K562 (cell line): ENCODE results near the gene CHRM4. TPM values are rescaled to one million over a fixed set of nuclear protein-coding genes. Genes with fewer than 3 reads are reported as not detected.
A peak's percentile ranks its signal among the peaks of the same experiment; 100 is the strongest.

ENCODE experiments used
- ATAC-seq: fragments of 200-7000 bp; cut with Tn5 transposase; 3 replicates; pipeline ENCODE4 v1.9.1; 2020; ENCODE audit warnings: moderate library complexity
- BruUV-seq: library from RNA; stranded (reverse); fragments of 400-500 nt; replicated peaks from 2 replicates; lab custom pipeline; 2021; lab: Mats Ljungman, UMichigan
- CTCF ChIA-PET: fragments of 300-600 bp; formaldehyde crosslinking; extraction: SDS; loops from one replicate; lab custom pipeline; 2021; ENCODE audit warnings: low intra/inter-chr PET ratio; lab: Yijun Ruan, JAX
- POLR2A ChIA-PET: fragments of 300-600, 350-650 bp; sonication (Branson Sonifier 250); formaldehyde crosslinking; extraction: SDS; loops from one replicate; lab custom pipeline; 2021; ENCODE audit warnings: antibody characterized with exemption, inconsistent platforms; lab: Yijun Ruan, JAX
- DNase-seq, 4 experiments: peaks; one replicate each; pipeline versions ENCODE4 v3.0.0 to v3.0.0-alpha.2; 2011 to 2018; ENCODE audit warnings: low spot score in 3 of 4, mixed read lengths in 3 of 4; ENCODE audit errors: extremely low read depth in 1 of 4
- FAIRE-seq: peaks from 2 replicates; lab custom pipeline; 2011; peaks lifted over from hg19 to GRCh38; lab: Jason Lieb, UNC
- H2AFZ ChIP-seq: 2 replicates; pipeline ENCODE4 v1.6.0; 2011; ENCODE audit warnings: low read depth, low read length, control low read depth, inconsistent platforms
- H3K27ac ChIP-seq: fragments of 200-600 bp; 3 replicates; pipeline ENCODE4 v1.8.0; 2011; ENCODE audit warnings: low read depth, mild to moderate bottlenecking, control low read depth, inconsistent platforms, low read length, moderate library complexity, mixed read lengths; ENCODE audit errors: extremely low read depth
- H3K27me3 ChIP-seq, 2 experiments: fragments of 300-600 bp in 1 of 2; 2 replicates in 1 of 2; 3 replicates in 1 of 2; pipeline versions ENCODE4 v1.6.0 to v1.8.0; 2011; ENCODE audit warnings: inconsistent platforms in 2 of 2, low read length in 2 of 2, mild to moderate bottlenecking in 1 of 2, mixed read lengths in 1 of 2, moderate library complexity in 1 of 2; ENCODE audit not compliant: control insufficient read depth in 2 of 2, insufficient read depth in 2 of 2
- H3K36me3 ChIP-seq: fragments of 300-600 bp; 3 replicates; pipeline ENCODE4 v1.8.0; 2011; ENCODE audit warnings: mild to moderate bottlenecking, low read length, inconsistent platforms; ENCODE audit not compliant: control insufficient read depth, insufficient read depth
- H3K4me1 ChIP-seq, 2 experiments: fragments of 200-600 bp in 1 of 2; replicated peaks in 1 of 2; 2 replicates in 1 of 2; 3 replicates in 1 of 2; pipeline versions ENCODE4 v1.5.1 to v1.8.0; 2011; ENCODE audit warnings: inconsistent platforms in 2 of 2, low read length in 2 of 2, mild to moderate bottlenecking in 1 of 2, mixed read lengths in 1 of 2, moderate library complexity in 1 of 2; ENCODE audit not compliant: control insufficient read depth in 2 of 2, insufficient read depth in 2 of 2
- H3K4me2 ChIP-seq: 2 replicates; pipeline ENCODE4 v1.6.1; 2011; ENCODE audit warnings: low read length, control low read depth, inconsistent platforms, mixed read lengths; ENCODE audit not compliant: insufficient read depth
- H3K4me3 ChIP-seq: fragments of 200-600 bp; sonication (generic), shearing (Covaris generic); 2 replicates; pipeline ENCODE4 v1.5.1; 2016; ENCODE audit warnings: control low read depth, inconsistent platforms
- H3K79me2 ChIP-seq: fragments of 200-600 bp; 3 replicates; pipeline ENCODE4 v1.8.0; 2011; ENCODE audit warnings: low read length, inconsistent platforms; ENCODE audit not compliant: control insufficient read depth, insufficient read depth
- H3K9ac ChIP-seq, 2 experiments: 2 replicates each; pipeline versions ENCODE4 v1.6.0 to v1.6.1; 2011; ENCODE audit warnings: low read depth in 2 of 2, low read length in 2 of 2, control low read depth in 1 of 2, inconsistent platforms in 1 of 2, mild to moderate bottlenecking in 1 of 2, mixed read lengths in 1 of 2; ENCODE audit not compliant: insufficient read depth in 1 of 2
- H3K9me1 ChIP-seq: one replicate; pipeline ENCODE4 v1.6.0; 2011; ENCODE audit warnings: inconsistent platforms, mild to moderate bottlenecking, low read length, moderate library complexity; ENCODE audit not compliant: control insufficient read depth, insufficient read depth
- H3K9me3 ChIP-seq: replicated peaks from 2 replicates; pipeline ENCODE4 v1.5.1; 2011; ENCODE audit warnings: low read depth, low read length, inconsistent platforms; ENCODE audit not compliant: control insufficient read depth, insufficient read depth
- H4K20me1 ChIP-seq: replicated peaks from 2 replicates; pipeline ENCODE4 v1.6.1; 2011; ENCODE audit warnings: low read length, inconsistent platforms, mixed read lengths; ENCODE audit not compliant: control insufficient read depth, insufficient read depth
- BCOR ChIP-seq: fragments of 450-650 bp; IDR thresholded peaks from 2 replicates; pipeline ENCODE4 v1.6.1; 2016
- CEBPB ChIP-seq: fragments of 450-650 bp; IDR thresholded peaks from 2 replicates; pipeline ENCODE4 v1.6.1; 2016; ENCODE audit warnings: missing genetic modification characterization, missing compliant biosample characterization
- E2F3 ChIP-seq: fragments of 250-450 bp; sonication (Bioruptor Pico); IDR thresholded peaks from 2 replicates; pipeline ENCODE4 v1.4.0; 2020; ENCODE audit warnings: mild to moderate bottlenecking
- ESRRA ChIP-seq: fragments of 450-650 bp; IDR thresholded peaks from 2 replicates; pipeline ENCODE4 v1.6.1; 2014; ENCODE audit warnings: low read depth, mild to moderate bottlenecking, moderate library complexity, borderline replicate concordance
- ZBED1 ChIP-seq: IDR thresholded peaks from 2 replicates; pipeline ENCODE4 v1.6.1; 2014
- ZNF175 ChIP-seq: fragments of 200-800 bp; sonication (Bioruptor generic); IDR thresholded peaks from 2 replicates; pipeline ENCODE4 v1.6.1; 2016; ENCODE audit warnings: low read depth, mild to moderate bottlenecking, missing genetic modification characterization, missing compliant biosample characterization
- WGBS: fragments of 100-300 bp; shearing (Covaris generic); methylation state at CpG from one replicate; pipeline ENCODE4 v1.1.6; 2016; ENCODE audit warnings: low coverage, mixed read lengths; ENCODE audit not compliant: insufficient coverage; ENCODE audit errors: missing lambda C conversion rate; 5-methylcytosine and 5-hydroxymethylcytosine counted together
- in situ Hi-C: fragments of 300-500 bp; cut with MboI; formaldehyde crosslinking; loops from 4 replicates; pipeline ENCODE4 v1.15.0; 2018; ENCODE audit warnings: inconsistent platforms, mixed read lengths
- intact Hi-C: fragments of 100-400 bp; cut with micrococcal nuclease; formaldehyde crosslinking; loops from 2 replicates; pipeline ENCODE4 v1.14.2; 2022
- polyA plus RNA-seq, 8 experiments: library from polyadenylated mRNA; depleted of rRNA in 4 of 8; stranded (reverse) in 5 of 8; unstranded in 3 of 8; fragments of >200 nt; fragmentation: Nextera tagmentation in 2 of 8; fragmentation: Illumina TruSeq in 1 of 8; extraction: Ambion mirVana in 2 of 8; extraction: Trizol in 1 of 8; gene quantifications; 2 replicates each; pipeline versions ENCODE4 v1.2.1 to v1.2.3, GENCODE V29; 2011 to 2014; ENCODE audit warnings: inconsistent platforms in 1 of 8, missing spikeins in 1 of 8
- total RNA-seq, 7 experiments: library from RNA; depleted of rRNA in 6 of 7; stranded (reverse); fragments of >200 nt in 6 of 7; fragmentation: Illumina TruSeq in 2 of 7; extraction: Trizol in 2 of 7; gene quantifications; 2 replicates each; pipeline versions ENCODE4 v1.2.1 to v1.2.3, GENCODE V29; 2011 to 2021; ENCODE audit warnings: low replicate concordance in 1 of 7
- TF ChIP-seq, protein P1 (sequence below), 2 experiments: fragments of 150-350 bp in 1 of 2; IDR thresholded peaks; 2 replicates each; pipeline ENCODE4 v1.6.1; 2012 to 2016; ENCODE audit warnings: low read depth in 2 of 2, low read length in 2 of 2, mild to moderate bottlenecking in 1 of 2, moderate library complexity in 1 of 2
- TF ChIP-seq, protein P2 (sequence below), 3 experiments: fragments of 200-800 bp in 1 of 3; sonication (Bioruptor generic) in 1 of 3; sonication (generic) in 1 of 3; formaldehyde crosslinking in 1 of 3; IDR thresholded peaks; 2 replicates each; pipeline versions ENCODE4 v1.6.1 to v1.8.0; 2016 to 2022; ENCODE audit warnings: mild to moderate bottlenecking in 2 of 3, missing compliant biosample characterization in 2 of 3, missing genetic modification characterization in 2 of 3, missing genetic modification reagents in 1 of 3

Gene CHRM4
- total and polyA plus RNA-seq, 9 of the 15 experiments (the other 6 are each of a cell fraction or from before 2014, with no cell fraction given): 0.22 to 1.3 (median 0.40) TPM; not detected in 2

DNA sequence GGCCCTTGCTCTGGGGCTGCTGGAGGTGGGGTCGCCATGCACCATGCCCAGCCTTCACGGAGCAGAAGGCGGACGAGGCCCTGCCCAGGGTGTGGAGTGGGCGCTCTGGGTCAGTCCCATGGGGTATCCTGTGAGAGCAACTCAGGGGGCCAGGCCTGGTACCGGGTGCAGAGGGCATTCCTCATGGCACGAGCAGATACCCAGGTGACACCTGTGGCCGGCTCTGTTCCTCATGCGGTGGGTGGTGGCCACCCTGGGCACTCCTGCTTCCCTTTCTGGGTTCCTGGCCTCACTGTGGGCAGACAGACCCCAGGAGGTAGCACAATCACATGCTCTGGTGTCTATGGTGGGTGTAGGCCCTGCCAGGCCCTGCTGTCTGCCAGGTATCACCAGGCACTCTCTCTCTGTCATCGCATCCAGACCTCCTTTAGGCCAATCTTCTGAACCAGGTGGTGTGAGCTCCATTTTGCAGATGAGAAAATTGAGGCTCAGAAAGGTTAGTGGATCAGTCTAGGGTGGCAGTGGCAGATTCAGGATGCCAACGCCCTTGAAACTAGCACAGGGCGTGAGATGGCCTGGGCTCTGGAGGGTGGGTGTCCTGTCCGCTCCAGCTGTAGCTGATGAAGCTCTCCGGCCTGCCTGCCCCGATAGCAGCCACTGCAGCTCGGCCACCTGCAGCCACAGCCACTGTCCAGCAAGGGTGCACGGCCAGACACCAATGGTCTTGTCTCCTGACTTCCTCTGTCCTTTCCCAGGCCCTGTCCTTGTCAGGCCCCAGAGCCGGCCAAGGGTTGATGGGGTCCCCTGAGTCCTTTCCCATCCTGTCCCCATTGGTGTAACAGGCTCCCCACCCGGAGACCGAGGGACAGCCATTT lies 29.2 kb downstream of the CHRM4 start:
- no peak overlapping the region; the same call in 1 of the 2 replicates for H3K4me3 ChIP-seq
- peaks cover 2% of the 10 kb centered on the region for H3K9me1 ChIP-seq
- ChIA-PET CTCF (no interaction called here), POLR2A (interaction anchor here (0.6 to 2.0 kb wide), 3 partner anchors 10 to 46 kb away, joined by 3 to 7 read pairs (median 3); no protein-coding TSS in a partner anchor)
- peak; percentile 79 for TF ChIP-seq ESRRA
- 0 out of 2 replicates have a peak, but pooled peaks have one; percentile 13 for TF ChIP-seq ZBED1
- TF ChIP-seq, protein P1, sequence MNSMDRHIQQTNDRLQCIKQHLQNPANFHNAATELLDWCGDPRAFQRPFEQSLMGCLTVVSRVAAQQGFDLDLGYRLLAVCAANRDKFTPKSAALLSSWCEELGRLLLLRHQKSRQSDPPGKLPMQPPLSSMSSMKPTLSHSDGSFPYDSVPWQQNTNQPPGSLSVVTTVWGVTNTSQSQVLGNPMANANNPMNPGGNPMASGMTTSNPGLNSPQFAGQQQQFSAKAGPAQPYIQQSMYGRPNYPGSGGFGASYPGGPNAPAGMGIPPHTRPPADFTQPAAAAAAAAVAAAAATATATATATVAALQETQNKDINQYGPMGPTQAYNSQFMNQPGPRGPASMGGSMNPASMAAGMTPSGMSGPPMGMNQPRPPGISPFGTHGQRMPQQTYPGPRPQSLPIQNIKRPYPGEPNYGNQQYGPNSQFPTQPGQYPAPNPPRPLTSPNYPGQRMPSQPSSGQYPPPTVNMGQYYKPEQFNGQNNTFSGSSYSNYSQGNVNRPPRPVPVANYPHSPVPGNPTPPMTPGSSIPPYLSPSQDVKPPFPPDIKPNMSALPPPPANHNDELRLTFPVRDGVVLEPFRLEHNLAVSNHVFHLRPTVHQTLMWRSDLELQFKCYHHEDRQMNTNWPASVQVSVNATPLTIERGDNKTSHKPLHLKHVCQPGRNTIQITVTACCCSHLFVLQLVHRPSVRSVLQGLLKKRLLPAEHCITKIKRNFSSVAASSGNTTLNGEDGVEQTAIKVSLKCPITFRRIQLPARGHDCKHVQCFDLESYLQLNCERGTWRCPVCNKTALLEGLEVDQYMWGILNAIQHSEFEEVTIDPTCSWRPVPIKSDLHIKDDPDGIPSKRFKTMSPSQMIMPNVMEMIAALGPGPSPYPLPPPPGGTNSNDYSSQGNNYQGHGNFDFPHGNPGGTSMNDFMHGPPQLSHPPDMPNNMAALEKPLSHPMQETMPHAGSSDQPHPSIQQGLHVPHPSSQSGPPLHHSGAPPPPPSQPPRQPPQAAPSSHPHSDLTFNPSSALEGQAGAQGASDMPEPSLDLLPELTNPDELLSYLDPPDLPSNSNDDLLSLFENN (IDR thresholded peaks at IDR 0.05; ENCODE audit: low read depth in 2 of 2, low read length in 2 of 2): no peak
- TF ChIP-seq CEBPB (tag): no peak
- 0 out of 2 replicates have a peak, but pooled peaks have one; percentile 44 for TF ChIP-seq ZNF175 (CRISPR knock-in tag)
- 0 out of 2 replicates have a peak, but pooled peaks have one; percentile 32 for TF ChIP-seq E2F3 (CRISPR knock-in tag)
- TF ChIP-seq, protein P2, sequence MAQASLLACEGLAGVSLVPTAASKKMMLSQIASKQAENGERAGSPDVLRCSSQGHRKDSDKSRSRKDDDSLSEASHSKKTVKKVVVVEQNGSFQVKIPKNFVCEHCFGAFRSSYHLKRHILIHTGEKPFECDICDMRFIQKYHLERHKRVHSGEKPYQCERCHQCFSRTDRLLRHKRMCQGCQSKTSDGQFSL (CRISPR knock-in tag; IDR thresholded peaks at IDR 0.05): 0 out of 2 replicates have a peak, but pooled peaks have one; percentile 27
- TF ChIP-seq, protein P2 (tag; IDR thresholded peaks at IDR 0.05): no peak
- TF ChIP-seq BCOR: peak; percentile 50; the same call in 1 of the 2 replicates
- no peak overlapping the region for H2AFZ ChIP-seq
- peak overlapping the region; percentile 77; the same call in 1 of the 2 replicates for H3K4me2 ChIP-seq
- BruUV-seq: no TSS peak
- 86% methylated on average over 19 of the region's 20 CpGs for WGBS
- ATAC-seq (no peak), FAIRE-seq (no peak), DNase-seq (no peak)
- in situ Hi-C loops: no loop called here
- H3K4me1 ChIP-seq: peaks cover 31 to 58% of the 10 kb centered on the region in 2 experiments
- peak overlapping the region; percentile 78 to 94; a peak in 3 of 4 replicates for H3K9ac ChIP-seq
- intact Hi-C loops: no loop called here
- H3K27me3 ChIP-seq: no peaks in the 10 kb centered on the region
- H4K20me1 ChIP-seq: no peaks in the 10 kb centered on the region
- peaks cover 52% of the 10 kb centered on the region for H3K79me2 ChIP-seq
- H3K9me3 ChIP-seq: no peaks in the 10 kb centered on the region
- H3K27ac ChIP-seq: peak overlapping the region; percentile 94
- peaks cover 32% of the 10 kb centered on the region; the same call in 1 of the 3 replicates for H3K36me3 ChIP-seq
